ENCODE measurements around the gene GAREM1. TPM values are rescaled to one million over a fixed set of nuclear protein-coding genes. Genes with fewer than 3 reads are reported as not detected.

GAREM1 gene
- total and polyA plus RNA-seq, 8 donors: 2.9 to 55.9 (median 13.5) TPM

- peaks cover 25 to 33% (median 26%) of the 10 kb centered on the region in 3 donors for H3K4me1 ChIP-seq
- no peak for TF ChIP-seq CTCF (IDR thresholded peaks at IDR 0.05)
- ATAC-seq: peak in 3 of 4 donors; percentile 30 to 46 (median 31)
- H3K4me3 ChIP-seq: no peak overlapping the region
- H3K27me3 ChIP-seq: no peaks in the 10 kb centered on the region
- H3K27ac ChIP-seq: no peak overlapping the region
- no peaks in the 10 kb centered on the region for H3K36me3 ChIP-seq
- FAIRE-seq: no peak
- intact Hi-C loops (cut with DNase I): loop anchor here in 2 of 3 donors (10.0 kb wide), 1 partner anchor 197 kb away; the partner anchor contains the start of gene GAREM1 (in 2 of the 2)
- H3K9me3 ChIP-seq: no peaks in the 10 kb centered on the region
- no peak for DNase-seq
- WGBS, 2 donors: 15 to 18% methylated on average over 4 of the region's 4 CpGs
Observed at GRCh38 chr18:32278177-32278799, 192.4 kb downstream of the GAREM1 start.

- Histone ChIP-seq H3K4me1 (peaks cover 25 to 33% (median 26%) of the 10 kb centered on the region in 3 donors), H3K9me3 (no peaks in the 10 kb centered on the region), H3K27me3 (no peaks in the 10 kb centered on the region), H3K4me3 (no peak overlapping the region), H3K27ac (no peak overlapping the region), H3K36me3 (no peaks in the 10 kb centered on the region)
- ATAC-seq: no peak
- TF ChIP-seq CTCF (IDR thresholded peaks at IDR 0.05): no peak
- no peak for DNase-seq
- WGBS, 2 donors: 48 to 60% methylated on average over 2 of the region's 2 CpGs
- no peak for FAIRE-seq
- intact Hi-C loops (cut with DNase I): loop anchor here in 2 of 3 donors (10.0 kb wide), 1 partner anchor 197 kb away; the partner anchor contains the start of gene GAREM1 (in 2 of the 2)
Observed at GRCh38 chr18:32277549-32277948, 193.1 kb downstream of the GAREM1 start.

- Histone ChIP-seq H3K27ac (no peak overlapping the region), H3K9me3 (no peaks in the 10 kb centered on the region), H3K27me3 (no peaks in the 10 kb centered on the region), H3K4me3 (no peak overlapping the region), H3K36me3 (no peaks in the 10 kb centered on the region), H3K4me1 (peaks cover 25 to 33% (median 26%) of the 10 kb centered on the region in 3 donors)
- FAIRE-seq (no peak), ATAC-seq (no peak), DNase-seq (no peak)
- WGBS, 2 donors: 93 to 96% methylated on average over 4 of the region's 4 CpGs
- intact Hi-C loops (cut with DNase I): loop anchor here in 2 of 3 donors (10.0 kb wide), 1 partner anchor 198 kb away; the partner anchor contains the start of gene GAREM1 (in 2 of the 2)
- TF ChIP-seq CTCF (IDR thresholded peaks at IDR 0.05): no peak
Observed at GRCh38 chr18:32276906-32277305, 193.8 kb downstream of the GAREM1 start.

- intact Hi-C loops (cut with DNase I): loop anchor here in 2 of 3 donors (10.0 kb wide), 1 partner anchor 199 kb away; the partner anchor contains the start of gene GAREM1 (in 2 of the 2)
- Histone ChIP-seq H3K27ac (no peak overlapping the region), H3K9me3 (no peaks in the 10 kb centered on the region), H3K27me3 (no peaks in the 10 kb centered on the region), H3K36me3 (no peaks in the 10 kb centered on the region), H3K4me1 (peaks cover 24 to 31% (median 26%) of the 10 kb centered on the region in 3 donors), H3K4me3 (no peak overlapping the region)
- no peak for TF ChIP-seq CTCF (IDR thresholded peaks at IDR 0.05)
- WGBS, 2 donors: 96 to 97% methylated on average over 2 of the region's 2 CpGs
- FAIRE-seq (no peak), ATAC-seq (no peak), DNase-seq (no peak)
Observed at GRCh38 chr18:32276256-32276655, 194.4 kb downstream of the GAREM1 start.

GRCh38 chr18:32275221-32275620 is 195.5 kb downstream of the GAREM1 start:
- no peak for DNase-seq
- intact Hi-C loops (cut with DNase I): loop anchor here in 2 of 3 donors (10.0 kb wide), 1 partner anchor 200 kb away; the partner anchor contains the start of gene GAREM1 (in 2 of the 2)
- no peak for FAIRE-seq
- H3K9me3 ChIP-seq: no peaks in the 10 kb centered on the region
- TF ChIP-seq CTCF (IDR thresholded peaks at IDR 0.05): no peak
- no peak for ATAC-seq
- WGBS, 2 donors: 96 to 98% methylated on average over 8 of the region's 8 CpGs
- peaks cover 15 to 20% (median 18%) of the 10 kb centered on the region in 3 donors for H3K4me1 ChIP-seq
- peaks cover 0 to 3% (median 0%) of the 10 kb centered on the region in 3 donors for H3K36me3 ChIP-seq
- H3K27me3 ChIP-seq: no peaks in the 10 kb centered on the region
- H3K4me3 ChIP-seq: no peak overlapping the region
- no peak overlapping the region for H3K27ac ChIP-seq
